Karpas-422 (cell line): ENCODE results near the gene LPCAT1. TPM values are rescaled to one million over a fixed set of nuclear protein-coding genes. Genes with fewer than 3 reads are reported as not detected.
"Not testable (repeated sequence)": the region's sequence is repeated elsewhere in the genome, so short reads cannot be mapped to it uniquely, and the experiment has no call there.

Experiments used
- DNase-seq: peaks from one replicate; pipeline ENCODE4 v3.0.0-alpha.2; 2015
- H2AFZ ChIP-seq: fragments of 200-600 bp; sonication (generic); 2 replicates; pipeline ENCODE4 v1.6.1; 2014; ENCODE audit warnings: antibody characterized with exemption, low read length, mixed read lengths
- H3K27ac ChIP-seq: fragments of 200-600 bp; sonication (generic); 2 replicates; pipeline ENCODE4 v1.5.1; 2014; ENCODE audit warnings: mild to moderate bottlenecking, low read length, moderate library complexity
- H3K27me3 ChIP-seq: fragments of 200-600 bp; sonication (generic); 2 replicates; pipeline ENCODE4 v1.6.1; 2014; ENCODE audit warnings: low read length, mixed read lengths
- H3K36me3 ChIP-seq: fragments of 200-600 bp; sonication (generic); 2 replicates; pipeline ENCODE4 v1.6.1; 2014; ENCODE audit warnings: low read length, mixed read lengths; ENCODE audit not compliant: insufficient read depth
- H3K4me1 ChIP-seq: fragments of 200-600 bp; sonication (generic); 2 replicates; pipeline ENCODE4 v1.6.1; 2014; ENCODE audit warnings: mild to moderate bottlenecking, low read length, mixed read lengths
- H3K4me2 ChIP-seq: fragments of 200-600 bp; sonication (generic); 2 replicates; pipeline ENCODE4 v1.6.1; 2014; ENCODE audit warnings: low read length, low read depth, mild to moderate bottlenecking; ENCODE audit not compliant: poor library complexity, severe bottlenecking
- H3K4me3 ChIP-seq: fragments of 200-600 bp; sonication (generic); 2 replicates; pipeline ENCODE4 v1.5.1; 2014; ENCODE audit warnings: mild to moderate bottlenecking, antibody characterized with exemption, low read length, mixed read lengths
- H3K79me2 ChIP-seq: fragments of 200-600 bp; sonication (generic); 2 replicates; pipeline ENCODE4 v1.6.1; 2014; ENCODE audit warnings: mild to moderate bottlenecking, low read length, mixed read lengths
- H3K9ac ChIP-seq: fragments of 200-600 bp; sonication (generic); 2 replicates; pipeline ENCODE4 v1.6.0; 2014; ENCODE audit warnings: low read length
- H3K9me2 ChIP-seq: fragments of 200-600 bp; sonication (generic), shearing (Covaris generic); replicated peaks from 2 replicates; pipeline ENCODE4 v1.6.0; 2014; ENCODE audit warnings: mild to moderate bottlenecking, low read length, moderate library complexity; ENCODE audit not compliant: insufficient read depth
- H3K9me3 ChIP-seq: fragments of 300-700, 200-600 bp; sonication (generic); 2 replicates; pipeline ENCODE4 v1.6.1; 2014; ENCODE audit warnings: low read length, mixed read lengths
- H4K20me1 ChIP-seq: fragments of 200-600 bp; sonication (generic); 2 replicates; pipeline ENCODE4 v1.6.1; 2014; ENCODE audit warnings: mild to moderate bottlenecking, antibody characterized with exemption, low read length, low read depth; ENCODE audit not compliant: insufficient read depth
- total RNA-seq: library from RNA; depleted of rRNA; stranded (reverse); fragments of >200 nt; shearing (Covaris generic); gene quantifications from 2 replicates; pipeline ENCODE4 v1.2.3, GENCODE V29; 2014; ENCODE audit warnings: low replicate concordance

Gene LPCAT1
- total RNA-seq, 1 experiment from 2014 or later = 115 TPM

DNA sequence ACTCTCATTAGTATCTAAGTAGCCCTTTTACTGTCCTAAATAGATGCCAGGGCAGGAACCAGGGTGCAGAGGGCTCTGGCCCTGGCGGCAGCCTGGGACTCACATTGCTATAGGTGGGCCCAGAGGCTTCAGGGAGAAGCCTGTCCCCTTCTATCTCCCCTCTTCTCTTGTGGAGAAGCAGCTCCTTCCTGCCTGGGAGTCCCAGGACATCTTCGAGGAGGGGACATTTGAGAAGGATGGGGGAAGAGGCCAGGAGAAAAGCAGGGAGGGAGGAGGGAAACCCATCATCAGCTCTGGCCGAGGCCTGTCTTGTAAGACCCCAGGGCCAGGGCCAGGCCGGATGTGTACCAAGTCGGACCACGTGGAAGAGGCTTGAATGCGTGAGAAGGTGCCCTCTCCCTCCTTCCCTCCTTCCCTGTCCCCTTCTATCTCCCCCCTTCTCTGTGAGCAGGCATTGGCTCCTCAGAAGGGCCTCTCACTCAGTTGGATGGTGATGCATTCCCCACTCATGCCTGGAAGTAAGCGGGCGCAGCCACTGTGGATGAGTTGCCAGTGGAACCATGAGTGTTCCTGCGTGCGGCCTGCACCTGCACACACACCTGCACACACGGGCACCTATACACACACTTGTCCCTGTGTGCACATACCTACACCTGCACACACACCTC is 20.7 kb upstream of the LPCAT1 start:
- H3K36me3 ChIP-seq = no peaks in the 10 kb centered on the region
- H3K4me1 ChIP-seq = peaks cover 6% of the 10 kb centered on the region
- H2AFZ ChIP-seq = no peak overlapping the region
- no peaks in the 10 kb centered on the region for H4K20me1 ChIP-seq
- no peak overlapping the region for H3K27ac ChIP-seq
- no peak overlapping the region for H3K9ac ChIP-seq
- H3K4me2 ChIP-seq = no peak overlapping the region
- no peaks in the 10 kb centered on the region for H3K9me2 ChIP-seq
- no peaks in the 10 kb centered on the region for H3K79me2 ChIP-seq
- H3K4me3 ChIP-seq = no peak overlapping the region
- no peaks in the 10 kb centered on the region for H3K27me3 ChIP-seq
- no peak for DNase-seq
- H3K9me3 ChIP-seq = peaks cover 1% of the 10 kb centered on the region; the same call in 1 of the 2 replicates

DNA sequence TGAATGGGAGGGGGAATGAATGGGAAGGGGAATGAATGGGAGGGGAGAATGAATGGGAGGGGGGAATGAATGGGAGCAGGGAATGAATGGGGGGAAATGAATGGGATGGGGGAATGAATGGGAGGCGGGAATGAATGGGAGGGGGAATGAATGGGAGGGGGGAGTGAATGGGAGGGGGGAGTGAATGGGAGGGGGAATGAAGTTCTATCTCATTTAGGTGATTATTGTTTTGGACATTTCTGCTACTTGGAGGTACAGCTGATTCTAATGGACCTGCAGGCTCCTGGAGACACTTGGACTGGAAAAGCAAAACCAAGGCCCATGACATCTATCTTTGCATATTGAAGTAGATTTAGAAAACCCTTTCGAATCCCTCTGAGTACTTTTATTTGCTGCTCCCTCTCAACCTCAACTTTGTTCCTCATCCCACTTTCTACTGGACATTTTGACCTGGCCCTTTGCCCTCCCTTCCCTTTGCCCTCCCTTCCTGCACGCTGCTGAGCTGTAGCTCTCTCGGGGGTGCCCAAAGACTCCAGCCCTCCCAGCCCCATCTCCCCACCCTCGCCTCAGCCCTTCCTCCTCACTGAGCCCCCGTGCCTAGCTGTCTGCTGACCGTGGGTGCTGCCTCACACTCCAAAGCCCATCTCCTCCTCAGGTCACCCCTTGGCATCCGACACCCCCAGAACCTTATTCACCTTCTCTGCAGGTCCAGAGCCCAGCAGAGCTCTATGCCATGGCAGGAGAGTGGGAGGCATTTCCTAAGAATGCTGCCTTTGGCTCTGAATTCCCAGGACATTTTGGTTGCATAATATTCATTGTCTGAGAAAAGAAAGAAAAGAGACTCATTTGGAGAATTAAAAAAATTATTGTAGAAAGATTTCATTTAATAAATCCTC is 19.9 kb upstream of the LPCAT1 start:
- H2AFZ ChIP-seq = no peak overlapping the region
- no peaks in the 10 kb centered on the region for H4K20me1 ChIP-seq
- peaks cover 6% of the 10 kb centered on the region for H3K4me1 ChIP-seq
- H3K9me2 ChIP-seq = no peaks in the 10 kb centered on the region
- H3K27ac ChIP-seq = no peak overlapping the region
- H3K9me3 ChIP-seq = peaks cover 5% of the 10 kb centered on the region; the same call in 1 of the 2 replicates
- no peaks in the 10 kb centered on the region for H3K79me2 ChIP-seq
- H3K9ac ChIP-seq = no peak overlapping the region
- H3K4me3 ChIP-seq = no peak overlapping the region
- no peaks in the 10 kb centered on the region for H3K27me3 ChIP-seq
- no peaks in the 10 kb centered on the region for H3K36me3 ChIP-seq
- no peak overlapping the region for H3K4me2 ChIP-seq
- no peak for DNase-seq

DNA sequence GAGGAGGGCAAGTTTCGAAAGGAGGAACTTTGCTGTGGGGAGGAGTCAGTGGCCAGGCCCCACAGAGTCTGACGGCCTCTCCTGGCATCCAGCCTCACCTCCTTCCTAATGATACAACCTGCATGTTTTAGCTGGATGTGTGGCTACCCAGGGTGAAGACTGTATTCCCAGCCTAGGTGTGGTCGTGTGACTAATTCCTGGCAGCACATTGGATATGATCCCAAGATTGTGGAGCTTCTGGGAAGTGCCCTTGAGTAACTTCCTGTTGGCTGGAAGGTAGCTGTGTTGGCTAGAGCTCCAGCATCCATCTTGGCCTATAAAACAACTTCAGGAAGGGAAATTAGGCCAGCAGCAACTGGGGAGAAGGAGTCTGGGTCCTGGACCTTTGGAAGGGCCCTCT is 19.0 kb upstream of the LPCAT1 start:
- no peak for DNase-seq
- Histone ChIP-seq H3K79me2 (no peaks in the 10 kb centered on the region), H3K27ac (no peak overlapping the region), H3K9me3 (peaks cover 5% of the 10 kb centered on the region; the same call in 1 of the 2 replicates), H3K36me3 (no peaks in the 10 kb centered on the region), H3K4me3 (no peak overlapping the region), H3K4me2 (no peak overlapping the region), H4K20me1 (no peaks in the 10 kb centered on the region), H3K9me2 (no peaks in the 10 kb centered on the region), H3K9ac (no peak overlapping the region), H3K27me3 (no peaks in the 10 kb centered on the region), H3K4me1 (peaks cover 6% of the 10 kb centered on the region), H2AFZ (no peak overlapping the region)

DNA sequence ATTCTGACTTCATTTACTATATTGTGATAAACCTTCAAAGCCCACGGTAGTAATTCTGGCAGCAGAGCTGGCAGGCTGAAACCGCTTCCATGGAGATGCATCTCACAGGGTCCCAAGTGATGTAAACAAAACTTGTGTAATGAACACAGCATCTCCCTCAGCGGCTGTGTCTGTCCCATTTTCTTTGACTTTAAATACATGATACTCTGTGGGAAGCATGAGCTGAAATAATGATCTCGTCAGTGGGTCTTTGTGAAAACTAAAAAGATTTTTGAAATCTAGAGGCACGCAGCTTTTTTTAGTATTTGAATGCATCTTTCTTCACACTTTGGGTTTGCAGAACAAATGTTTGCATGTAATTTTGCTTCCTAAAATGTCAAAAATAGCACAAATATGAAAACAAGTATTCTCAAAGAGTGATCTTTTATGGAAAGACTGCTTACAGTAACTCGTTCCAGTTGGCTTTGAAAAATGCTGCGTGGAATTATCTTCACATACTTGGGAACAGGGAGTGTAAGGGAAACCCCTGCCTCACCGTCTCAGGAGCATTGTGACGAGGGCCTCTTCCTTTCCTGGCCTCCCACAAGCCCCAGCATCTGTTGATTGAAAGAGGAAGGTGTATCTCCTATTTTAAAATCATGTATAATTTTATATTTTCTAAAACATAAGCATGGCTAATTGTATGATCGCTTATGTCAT is 18.1 kb upstream of the LPCAT1 start:
- Histone ChIP-seq H3K36me3 (no peaks in the 10 kb centered on the region), H3K9me2 (no peaks in the 10 kb centered on the region), H2AFZ (no peak overlapping the region), H3K4me3 (no peak overlapping the region), H3K4me2 (no peak overlapping the region), H3K79me2 (no peaks in the 10 kb centered on the region), H3K9ac (no peak overlapping the region), H3K27me3 (no peaks in the 10 kb centered on the region), H3K9me3 (peaks cover 5% of the 10 kb centered on the region; the same call in 1 of the 2 replicates), H4K20me1 (no peaks in the 10 kb centered on the region), H3K27ac (no peak overlapping the region), H3K4me1 (peaks cover 10% of the 10 kb centered on the region)
- DNase-seq = no peak

DNA sequence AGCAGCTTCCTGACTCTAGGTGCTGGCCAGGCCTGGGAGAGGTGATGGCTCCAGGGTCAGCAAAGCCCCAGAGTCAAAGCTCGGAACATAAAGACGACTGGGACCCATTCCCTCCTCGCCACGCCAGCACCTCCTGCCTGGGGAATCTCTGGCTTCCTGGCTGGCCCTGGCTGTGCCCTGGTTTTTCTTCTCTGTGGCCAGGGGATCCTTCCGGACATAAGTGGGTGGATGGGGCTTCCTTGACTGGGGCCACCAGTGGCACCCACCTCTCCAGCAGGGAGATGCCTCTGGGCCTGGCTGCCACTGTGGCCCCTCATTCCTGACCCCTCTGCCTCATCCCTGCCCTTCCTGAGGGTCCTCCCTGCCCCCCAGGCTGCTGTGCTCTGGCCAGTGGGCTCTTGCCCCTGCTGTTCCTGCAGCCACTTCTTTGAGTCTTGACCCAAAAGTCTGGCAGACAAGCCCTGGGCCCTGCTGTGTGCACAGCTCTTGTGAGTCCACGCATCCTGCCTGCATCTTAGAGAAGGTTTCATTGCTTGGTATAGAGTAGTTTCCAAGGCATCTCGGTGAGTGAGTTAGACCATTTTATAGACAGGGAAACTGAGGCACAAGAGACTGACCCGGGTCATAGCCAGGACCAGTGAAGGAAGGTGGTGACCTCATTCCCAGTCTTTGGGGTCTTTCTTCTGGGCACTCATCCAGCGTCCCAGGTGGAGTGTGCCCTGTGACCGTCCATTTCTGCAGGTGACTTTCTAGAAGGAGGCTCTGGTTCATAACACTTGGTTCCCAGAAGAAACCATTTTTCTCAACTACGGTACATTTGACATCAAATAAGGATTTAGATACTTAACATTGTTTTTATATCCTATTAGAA is 17.3 kb upstream of the LPCAT1 start:
- Histone ChIP-seq H4K20me1 (no peaks in the 10 kb centered on the region), H3K27ac (no peak overlapping the region), H2AFZ (no peak overlapping the region), H3K79me2 (no peaks in the 10 kb centered on the region), H3K36me3 (no peaks in the 10 kb centered on the region), H3K27me3 (no peaks in the 10 kb centered on the region), H3K9ac (no peak overlapping the region), H3K9me2 (no peaks in the 10 kb centered on the region), H3K9me3 (peaks cover 5% of the 10 kb centered on the region; the same call in 1 of the 2 replicates), H3K4me3 (no peak overlapping the region), H3K4me1 (peaks cover 18% of the 10 kb centered on the region), H3K4me2 (no peak overlapping the region)
- DNase-seq = no peak

DNA sequence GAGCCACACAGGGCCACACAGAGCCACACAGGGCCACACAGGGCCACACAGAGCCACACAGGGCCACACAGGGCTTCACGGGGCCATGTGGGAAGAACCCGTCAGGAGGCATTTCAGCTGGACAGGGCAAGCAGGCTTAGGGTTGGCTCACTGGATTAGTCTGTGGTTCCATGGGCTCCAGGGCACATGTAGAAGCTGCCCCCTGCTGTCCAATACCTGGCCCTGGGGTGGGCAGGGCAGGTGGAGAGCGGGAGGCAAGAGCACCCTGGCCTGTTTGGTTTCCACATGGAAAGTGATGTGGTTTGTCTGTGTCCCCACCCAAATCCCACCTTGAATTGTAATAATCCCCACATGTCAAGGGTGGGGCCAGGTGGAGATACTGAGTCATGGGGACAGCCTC is 16.4 kb upstream of the LPCAT1 start:
- peaks cover 5% of the 10 kb centered on the region; the same call in 1 of the 2 replicates for H3K9me3 ChIP-seq

DNA sequence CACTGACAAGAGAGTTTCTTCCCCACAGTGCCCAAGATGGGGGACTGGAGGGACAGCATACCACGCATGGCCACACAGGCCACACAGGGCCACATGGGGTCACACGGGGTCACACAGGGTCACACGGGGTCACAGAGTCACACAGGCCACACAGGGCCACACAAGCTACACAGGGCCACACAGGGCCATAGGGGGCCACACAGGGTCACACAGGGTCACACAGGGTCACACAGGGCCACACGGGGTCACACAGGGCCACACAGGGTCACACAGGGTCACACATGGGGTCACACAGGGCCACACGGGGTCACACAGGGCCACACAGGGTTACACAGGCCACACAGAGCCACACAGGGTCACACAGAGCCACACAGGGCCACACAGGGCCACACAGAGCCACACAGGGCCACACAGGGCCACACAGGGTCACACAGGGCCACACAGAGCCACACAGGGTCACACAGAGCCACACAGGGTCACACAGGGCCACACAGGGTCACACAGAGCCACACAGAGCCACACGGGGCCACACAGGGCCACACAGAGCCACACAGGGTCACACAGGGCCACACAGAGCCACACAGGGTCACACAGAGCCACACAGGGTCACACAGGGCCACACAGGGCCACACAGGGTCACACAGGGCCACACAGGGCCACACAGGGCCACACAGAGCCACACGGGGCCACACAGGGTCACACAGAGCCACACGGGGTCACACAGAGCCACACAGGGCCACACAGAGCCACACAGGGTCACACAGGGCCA is 15.8 kb upstream of the LPCAT1 start:
- not testable (repeated sequence) for H3K27me3 ChIP-seq, H3K36me3 ChIP-seq, H3K9me3 ChIP-seq, H3K27ac ChIP-seq, H3K79me2 ChIP-seq, H3K9me2 ChIP-seq, DNase-seq, H2AFZ ChIP-seq, H3K4me3 ChIP-seq, H4K20me1 ChIP-seq, H3K9ac ChIP-seq, H3K4me2 ChIP-seq
- H3K4me1 ChIP-seq = peaks cover 33% of the 10 kb centered on the region

More for the DNA sequence above, 16.4 kb upstream of the LPCAT1 start:
- Histone ChIP-seq H3K4me3 (no peak overlapping the region), H3K9ac (no peak overlapping the region), H3K27ac (no peak overlapping the region), H3K4me2 (no peak overlapping the region), H2AFZ (no peak overlapping the region), H3K36me3 (no peaks in the 10 kb centered on the region), H3K9me2 (no peaks in the 10 kb centered on the region), H3K27me3 (no peaks in the 10 kb centered on the region), H4K20me1 (no peaks in the 10 kb centered on the region), H3K4me1 (peaks cover 27% of the 10 kb centered on the region), H3K79me2 (no peaks in the 10 kb centered on the region)
- DNase-seq = peak; percentile 49
